Type B pancreatic cell (in vitro differentiated cells): ENCODE measurements around the gene EXT2. TPM values are rescaled to one million over a fixed set of nuclear protein-coding genes. Genes with fewer than 3 reads are reported as not detected.
A peak's percentile ranks its signal among the peaks of the same experiment; 100 is the strongest.

Experiments used
- DNase-seq: peaks from one replicate; pipeline ENCODE4 v3.0.0; 2021; ENCODE audit warnings: mixed read lengths; ENCODE audit not compliant: unreplicated experiment; ENCODE audit errors: extremely low spot score
- H3K27ac Mint-ChIP-seq: 2 replicates; pipeline ENCODE4 v1.8.0; 2021; ENCODE audit warnings: mild to moderate bottlenecking, mixed read lengths
- H3K27me3 Mint-ChIP-seq: 2 replicates; pipeline ENCODE4 v1.8.0; 2021; ENCODE audit warnings: mixed read lengths
- H3K36me3 Mint-ChIP-seq: 2 replicates; pipeline ENCODE4 v1.8.0; 2021; ENCODE audit warnings: mixed read lengths
- H3K4me1 Mint-ChIP-seq: one replicate; pipeline ENCODE4 v1.8.0; 2021; ENCODE audit warnings: mixed read lengths; ENCODE audit not compliant: unreplicated experiment
- H3K4me3 Mint-ChIP-seq: 2 replicates; pipeline ENCODE4 v1.8.0; 2021; ENCODE audit warnings: mild to moderate bottlenecking, mixed read lengths
- H3K9me3 Mint-ChIP-seq: 2 replicates; pipeline ENCODE4 v1.8.0; 2021; ENCODE audit warnings: mixed read lengths
- CTCF ChIP-seq: fragments of 200-600 bp; sonication (generic); conservative IDR thresholded peaks from 2 replicates; pipeline ENCODE4 v1.5.0; 2021; ENCODE audit warnings: antibody characterized with exemption, mild to moderate bottlenecking
- long read RNA-seq: library from polyadenylated mRNA; unstranded; transcript quantifications from one replicate; pipeline ENCODE4 v2.0.0, GENCODE V29; 2020
- total RNA-seq: library from RNA; stranded (reverse); gene quantifications from 2 replicates; pipeline ENCODE4 v1.2.1, GENCODE V29; 2021; ENCODE audit warnings: low replicate concordance

Gene EXT2
- total RNA-seq = 45.8 and 62.7 TPM in 2 replicates
- long read RNA-seq, transcript EXT2-210 (14 exons, 3,136 nt) = major isoform, 232 of 276 reads
- long read RNA-seq, partial matches to known transcripts = 25 of 276 reads
- long read RNA-seq, other reads (novel, unspliced or antisense) = 15 of 276 reads

- H3K9me3 Mint-ChIP-seq = no peaks in the 10 kb centered on the region
- peak; percentile 91 for TF ChIP-seq CTCF
These were observed at the start of gene EXT2 for GRCh38 chr11:44095506-44096359. TSS of gene EXT2 (plus strand) at chr11:44095678. CDS start at chr11:44107713, 12,035 bp downstream.

GRCh38 chr11:44046182-44046581 lies 49.3 kb upstream of the EXT2 start:
- DNase-seq = no peak
- H3K9me3 Mint-ChIP-seq = peaks cover 3% of the 10 kb centered on the region
- no peaks in the 10 kb centered on the region for H3K36me3 Mint-ChIP-seq
- H3K27ac Mint-ChIP-seq = no peak overlapping the region
- no peaks in the 10 kb centered on the region for H3K4me1 Mint-ChIP-seq
- no peak for TF ChIP-seq CTCF
- H3K27me3 Mint-ChIP-seq = peaks cover 45% of the 10 kb centered on the region
- H3K4me3 Mint-ChIP-seq = no peak overlapping the region

More at GRCh38 chr11:44095506-44096359, at the start of gene EXT2:
- peak; percentile 92 for DNase-seq
- H3K27ac Mint-ChIP-seq = peak within 1 kb of the TSS; percentile 51
- H3K4me1 Mint-ChIP-seq = peaks cover 23% of the 10 kb centered on the region
- peaks cover 16% of the 10 kb centered on the region for H3K36me3 Mint-ChIP-seq
- H3K4me3 Mint-ChIP-seq = peak within 1 kb of the TSS; percentile 88
- no peaks in the 10 kb centered on the region for H3K27me3 Mint-ChIP-seq

- Mint-ChIP-seq H3K27me3 (peaks cover 44% of the 10 kb centered on the region), H3K4me3 (no peak overlapping the region), H3K27ac (no peak overlapping the region), H3K9me3 (no peaks in the 10 kb centered on the region), H3K36me3 (no peaks in the 10 kb centered on the region), H3K4me1 (no peaks in the 10 kb centered on the region)
- DNase-seq = no peak
- no peak for TF ChIP-seq CTCF
These were observed 48.2 kb upstream of the EXT2 start for GRCh38 chr11:44047298-44047697.

GRCh38 chr11:44047931-44048431 lies 47.5 kb upstream of the EXT2 start, which contains the start of gene ACCSL:
TSS of gene ACCSL (plus strand) at chr11:44047981. CDS start at chr11:44048037, 56 bp downstream.
- Mint-ChIP-seq H3K4me1 (no peaks in the 10 kb centered on the region), H3K4me3 (no peak within 1 kb of the TSS), H3K9me3 (no peaks in the 10 kb centered on the region), H3K36me3 (no peaks in the 10 kb centered on the region), H3K27ac (no peak within 1 kb of the TSS), H3K27me3 (peaks cover 46% of the 10 kb centered on the region)
- no peak for TF ChIP-seq CTCF
- no peak for DNase-seq

GRCh38 chr11:44049832-44050231 lies 45.6 kb upstream of the EXT2 start:
- Mint-ChIP-seq H3K27ac (no peak overlapping the region), H3K4me1 (no peaks in the 10 kb centered on the region), H3K27me3 (peaks cover 36% of the 10 kb centered on the region), H3K4me3 (no peak overlapping the region), H3K9me3 (no peaks in the 10 kb centered on the region), H3K36me3 (no peaks in the 10 kb centered on the region)
- TF ChIP-seq CTCF = no peak
- no peak for DNase-seq
